Fibroblast of villous mesenchyme (primary cell): ENCODE measurements around the gene GLIPR1. TPM values are rescaled to one million over a fixed set of nuclear protein-coding genes. Genes with fewer than 3 reads are reported as not detected.
"Not testable (repeated sequence)": the region's sequence is repeated elsewhere in the genome, so short reads cannot be mapped to it uniquely, and the experiment has no call there.

ENCODE experiments used
- DNase-seq: peaks from one replicate; pipeline ENCODE4 v3.0.0-alpha.2; 2010; ENCODE audit warnings: low read depth
- H3K4me3 ChIP-seq: 2 replicates; pipeline ENCODE4 v1.5.1; 2011; ENCODE audit warnings: low read depth, mild to moderate bottlenecking, low read length
- total RNA-seq: library from RNA; depleted of rRNA; stranded (reverse); fragments of >200 nt; gene quantifications from 2 replicates; pipeline ENCODE4 v1.2.3, GENCODE V29; 2012
- TF ChIP-seq, protein P1 (sequence below): IDR thresholded peaks from 2 replicates; pipeline ENCODE4 v1.5.1; 2012; ENCODE audit warnings: low read depth, mild to moderate bottlenecking, low read length; ENCODE audit not compliant: insufficient read depth

The GLIPR1 gene
- total RNA-seq, 1 donor: 60.0 TPM

DNA sequence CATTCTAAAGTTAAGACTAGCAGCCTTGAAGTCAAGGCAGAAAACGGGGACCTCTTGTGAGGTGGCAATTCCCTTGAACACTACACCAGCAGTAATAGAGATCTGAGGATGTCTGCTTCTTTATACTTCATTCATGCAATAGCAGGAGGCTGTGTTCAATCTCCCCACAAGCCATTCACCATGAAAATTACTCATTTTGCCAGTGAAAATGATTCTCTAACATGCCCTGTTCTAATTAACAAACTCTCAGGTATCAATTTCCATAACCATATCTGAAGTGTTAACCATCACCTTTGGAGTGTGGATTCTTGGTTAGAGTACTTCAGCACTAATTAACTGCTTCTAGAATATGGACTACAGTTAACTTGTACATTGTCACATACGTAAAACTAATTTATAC, 3.4 kb upstream of the GLIPR1 start:
- DNase-seq: no peak
- H3K4me3 ChIP-seq: no peak overlapping the region
- TF ChIP-seq, protein P1, sequence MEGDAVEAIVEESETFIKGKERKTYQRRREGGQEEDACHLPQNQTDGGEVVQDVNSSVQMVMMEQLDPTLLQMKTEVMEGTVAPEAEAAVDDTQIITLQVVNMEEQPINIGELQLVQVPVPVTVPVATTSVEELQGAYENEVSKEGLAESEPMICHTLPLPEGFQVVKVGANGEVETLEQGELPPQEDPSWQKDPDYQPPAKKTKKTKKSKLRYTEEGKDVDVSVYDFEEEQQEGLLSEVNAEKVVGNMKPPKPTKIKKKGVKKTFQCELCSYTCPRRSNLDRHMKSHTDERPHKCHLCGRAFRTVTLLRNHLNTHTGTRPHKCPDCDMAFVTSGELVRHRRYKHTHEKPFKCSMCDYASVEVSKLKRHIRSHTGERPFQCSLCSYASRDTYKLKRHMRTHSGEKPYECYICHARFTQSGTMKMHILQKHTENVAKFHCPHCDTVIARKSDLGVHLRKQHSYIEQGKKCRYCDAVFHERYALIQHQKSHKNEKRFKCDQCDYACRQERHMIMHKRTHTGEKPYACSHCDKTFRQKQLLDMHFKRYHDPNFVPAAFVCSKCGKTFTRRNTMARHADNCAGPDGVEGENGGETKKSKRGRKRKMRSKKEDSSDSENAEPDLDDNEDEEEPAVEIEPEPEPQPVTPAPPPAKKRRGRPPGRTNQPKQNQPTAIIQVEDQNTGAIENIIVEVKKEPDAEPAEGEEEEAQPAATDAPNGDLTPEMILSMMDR: no peak

DNA sequence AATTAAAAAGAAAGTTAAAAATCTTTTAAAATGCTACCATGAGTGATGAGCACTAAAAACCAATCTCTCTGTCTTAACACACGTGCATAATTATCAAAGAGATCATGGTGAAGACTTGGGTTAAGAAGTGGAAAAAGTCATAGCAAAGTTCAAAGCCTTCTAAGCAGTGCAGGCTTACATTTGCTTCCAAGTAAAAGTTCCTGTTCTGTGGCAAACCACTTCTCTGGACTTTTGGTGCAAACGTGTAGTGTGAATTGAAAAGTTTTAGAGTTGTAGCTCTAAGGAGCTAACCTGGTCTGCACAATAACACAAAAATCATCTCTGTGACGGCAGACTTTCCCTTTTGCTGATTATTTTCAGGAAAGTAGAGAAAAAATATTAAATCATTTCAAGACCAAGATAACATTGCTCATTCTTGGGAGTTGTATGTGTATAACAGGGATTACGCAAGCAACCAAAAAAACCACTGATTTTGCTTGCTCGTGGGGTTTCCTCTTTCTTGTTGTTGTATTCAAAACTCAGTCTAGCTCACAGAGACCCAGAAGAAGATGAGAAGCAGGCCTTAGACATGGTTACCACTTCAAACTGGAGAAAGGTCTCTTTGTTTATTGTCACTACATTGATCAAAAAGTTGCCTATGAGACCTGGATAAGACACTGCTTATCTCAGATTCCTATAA, 2.3 kb upstream of the GLIPR1 start:
- DNase-seq: peak; percentile 78
- no peak overlapping the region for H3K4me3 ChIP-seq
- TF ChIP-seq, protein P1: no peak

DNA sequence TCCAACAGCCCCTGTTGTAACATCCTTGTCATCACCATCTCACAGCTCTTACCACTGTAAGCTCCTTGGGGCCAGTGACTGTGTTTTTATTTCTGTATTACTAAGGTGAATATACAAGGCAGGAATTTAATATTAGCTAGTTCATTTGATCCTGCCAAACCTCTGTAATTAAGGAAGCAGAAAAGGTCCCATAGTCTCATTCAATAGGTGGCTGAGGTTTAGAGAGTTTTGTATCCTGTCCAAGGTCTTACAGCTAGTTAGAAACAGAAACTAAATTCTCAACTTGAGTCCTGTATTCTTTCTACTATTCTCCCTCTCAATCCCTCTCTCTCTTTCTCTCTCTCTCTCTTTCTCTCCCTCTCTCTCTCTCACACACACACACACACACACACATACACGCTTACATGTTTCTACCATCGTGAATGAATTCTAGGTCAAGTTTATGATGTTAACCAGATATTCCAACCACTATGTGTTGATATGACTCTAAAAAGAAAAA, 543 bp upstream of the GLIPR1 start:
- DNase-seq: no peak
- peak overlapping the region; percentile 43 for H3K4me3 ChIP-seq
- TF ChIP-seq, protein P1: no peak

DNA sequence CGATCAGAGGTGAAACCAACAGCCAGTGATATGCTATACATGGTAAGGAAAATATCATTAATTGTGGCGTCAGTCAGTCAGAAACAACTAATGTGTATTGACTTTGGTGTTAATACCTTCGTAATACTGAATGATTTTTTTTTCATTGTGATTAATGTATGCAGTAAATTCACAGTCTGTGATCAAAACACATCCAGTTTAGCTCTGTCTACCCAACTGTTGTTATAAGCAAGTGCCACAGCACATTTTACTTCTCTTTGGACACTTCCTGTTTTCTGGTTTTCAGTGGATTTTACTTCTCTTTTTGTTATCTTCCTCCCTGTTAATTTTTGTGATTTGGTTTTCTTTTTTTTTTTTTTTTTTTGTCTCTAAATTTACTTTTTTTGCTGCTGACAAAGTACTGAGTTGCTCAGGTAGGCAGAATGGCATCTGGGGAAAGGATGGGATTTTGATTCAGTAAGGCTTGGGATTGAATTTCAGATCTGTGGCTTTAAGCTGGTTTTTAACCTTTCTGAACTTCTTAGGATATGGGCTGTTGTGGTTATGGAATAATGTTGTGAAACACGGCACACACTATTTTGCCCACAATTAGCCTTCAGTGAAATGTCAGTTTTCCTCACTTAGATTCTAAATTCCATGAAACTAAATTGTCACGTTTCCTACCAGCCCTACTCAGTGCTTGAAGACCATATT, 604 bp downstream of the GLIPR1 start:
- TF ChIP-seq, protein P1: no peak
- peak; percentile 66 for DNase-seq
- H3K4me3 ChIP-seq: peak overlapping the region; percentile 61

DNA sequence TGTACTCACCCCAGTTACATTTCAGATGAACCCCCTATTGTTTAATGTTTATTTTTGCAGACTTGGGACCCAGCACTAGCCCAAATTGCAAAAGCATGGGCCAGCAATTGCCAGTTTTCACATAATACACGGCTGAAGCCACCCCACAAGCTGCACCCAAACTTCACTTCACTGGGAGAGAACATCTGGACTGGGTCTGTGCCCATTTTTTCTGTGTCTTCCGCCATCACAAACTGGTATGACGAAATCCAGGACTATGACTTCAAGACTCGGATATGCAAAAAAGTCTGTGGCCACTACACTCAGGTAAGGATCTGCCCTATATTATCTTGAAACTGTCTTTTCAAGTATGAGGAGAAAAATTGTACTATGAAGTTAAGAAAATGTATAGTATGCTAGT, 1.2 kb downstream of the GLIPR1 start:
- H3K4me3 ChIP-seq: peak overlapping the region; percentile 61
- TF ChIP-seq, protein P1: no peak
- peak; percentile 81 for DNase-seq

DNA sequence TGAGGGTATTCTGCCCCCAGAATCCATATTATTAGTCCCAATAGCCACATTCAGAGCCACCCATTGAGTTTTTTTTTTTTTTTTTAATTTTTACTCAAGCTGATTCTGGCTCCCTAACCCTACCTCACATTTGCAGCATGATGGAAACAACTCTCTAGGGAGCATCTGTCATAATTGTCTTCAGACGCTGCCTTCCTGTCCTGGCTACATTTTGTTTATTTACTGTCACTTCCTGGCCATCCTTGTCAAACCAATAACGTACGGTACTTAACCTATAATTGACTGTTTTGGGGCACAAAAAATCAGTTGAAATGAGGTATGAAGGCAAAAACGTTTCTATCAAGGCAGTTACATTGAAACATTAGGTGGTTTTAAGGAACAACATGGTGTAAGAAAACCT, 2.1 kb downstream of the GLIPR1 start:
- TF ChIP-seq, protein P1: no peak
- DNase-seq: no peak
- no peak overlapping the region for H3K4me3 ChIP-seq

DNA sequence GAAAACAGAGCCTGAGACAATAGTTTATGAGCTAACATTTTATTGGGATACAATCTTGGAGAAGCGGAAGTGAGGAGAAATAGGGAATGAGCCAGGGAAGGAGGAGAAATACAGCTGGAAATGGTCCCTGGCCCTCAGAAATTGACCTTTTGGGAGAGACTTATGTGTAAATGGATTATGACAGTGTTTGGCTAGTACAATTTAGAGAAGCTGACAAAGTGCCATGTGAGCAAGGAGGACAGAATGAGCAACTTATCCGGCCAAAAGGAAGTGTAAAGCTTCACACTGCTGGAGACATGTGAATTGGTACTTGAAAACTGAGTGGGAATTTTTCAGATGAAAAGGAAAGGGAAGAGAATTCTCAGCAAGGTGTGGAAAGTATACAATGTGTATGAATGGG, 2.9 kb downstream of the GLIPR1 start:
- no peak for DNase-seq
- TF ChIP-seq, protein P1: no peak
- no peak overlapping the region for H3K4me3 ChIP-seq

DNA sequence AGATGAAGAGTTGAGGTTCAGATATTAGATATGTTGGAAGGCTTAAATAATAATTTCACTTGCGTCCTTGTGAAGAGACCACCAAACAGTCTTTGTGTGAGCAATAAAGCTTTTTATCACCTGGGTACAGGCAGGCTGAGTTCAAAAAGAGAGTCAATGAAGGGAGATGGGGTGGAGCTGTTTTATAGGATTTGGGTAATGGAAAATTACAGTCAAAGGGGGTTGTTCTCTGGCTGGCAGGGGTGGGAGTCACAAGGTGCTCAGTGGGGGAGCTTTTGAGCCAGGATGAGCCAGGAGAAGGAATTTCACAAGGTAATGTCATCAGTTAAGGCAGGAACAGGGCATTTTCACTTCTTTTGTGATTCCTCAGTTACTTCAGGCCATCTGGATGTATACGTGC, 3.9 kb downstream of the GLIPR1 start:
- not testable (repeated sequence) for DNase-seq, H3K4me3 ChIP-seq
